Measurements from ENCODE around the gene OTUB2.

The OTUB2 gene

GRCh38 chr14:94045101-94045500 is 19.0 kb downstream of the OTUB2 start:
- no peak for TF ChIP-seq POLR2A (IDR thresholded peaks at IDR 0.05; ENCODE audit: low read depth, low read length)
- no peak for FAIRE-seq
- no peak for DNase-seq (ENCODE audit: insufficient read length, low spot score)

- DNase-seq (ENCODE audit: insufficient read length, low spot score): no peak
- no peak for TF ChIP-seq POLR2A (IDR thresholded peaks at IDR 0.05; ENCODE audit: low read depth, low read length)
- no peak for FAIRE-seq
Measured at GRCh38 chr14:94045563-94046345, 19.6 kb downstream of the OTUB2 start.

- FAIRE-seq: no peak
- DNase-seq (ENCODE audit: insufficient read length, low spot score): no peak
- TF ChIP-seq POLR2A (IDR thresholded peaks at IDR 0.05; ENCODE audit: low read depth, low read length): no peak
Measured at GRCh38 chr14:94046696-94047250, 20.6 kb downstream of the OTUB2 start.

GRCh38 chr14:94047581-94047980 is 21.4 kb downstream of the OTUB2 start:
- DNase-seq (ENCODE audit: insufficient read length, low spot score) (no peak), FAIRE-seq (no peak)
- TF ChIP-seq POLR2A (IDR thresholded peaks at IDR 0.05; ENCODE audit: low read depth, low read length): no peak

- no peak for TF ChIP-seq POLR2A (IDR thresholded peaks at IDR 0.05; ENCODE audit: low read depth, low read length)
- DNase-seq (ENCODE audit: insufficient read length, low spot score) (no peak), FAIRE-seq (no peak)
Measured at GRCh38 chr14:94048691-94049624, 22.8 kb downstream of the OTUB2 start.

- FAIRE-seq: no peak
- TF ChIP-seq POLR2A (IDR thresholded peaks at IDR 0.05; ENCODE audit: low read depth, low read length): no peak
- no peak for DNase-seq (ENCODE audit: insufficient read length, low spot score)
Measured at GRCh38 chr14:94049625-94050023, 23.5 kb downstream of the OTUB2 start.

GRCh38 chr14:94050231-94050880 is 24.2 kb downstream of the OTUB2 start:
- no peak for TF ChIP-seq POLR2A (IDR thresholded peaks at IDR 0.05; ENCODE audit: low read depth, low read length)
- no peak for DNase-seq (ENCODE audit: insufficient read length, low spot score)
- no peak for FAIRE-seq

- TF ChIP-seq POLR2A (IDR thresholded peaks at IDR 0.05; ENCODE audit: low read depth, low read length): no peak
- no peak for DNase-seq (ENCODE audit: insufficient read length, low spot score)
- no peak for FAIRE-seq
Measured at GRCh38 chr14:94051115-94051514, 25.0 kb downstream of the OTUB2 start.

GRCh38 chr14:94051779-94052178 is 25.6 kb downstream of the OTUB2 start:
- no peak for TF ChIP-seq POLR2A (IDR thresholded peaks at IDR 0.05; ENCODE audit: low read depth, low read length)
- FAIRE-seq (no peak), DNase-seq (ENCODE audit: insufficient read length, low spot score) (no peak)

- FAIRE-seq (no peak), DNase-seq (ENCODE audit: insufficient read length, low spot score) (no peak)
- TF ChIP-seq POLR2A (IDR thresholded peaks at IDR 0.05; ENCODE audit: low read depth, low read length): no peak
Measured at GRCh38 chr14:94052199-94052598, 26.1 kb downstream of the OTUB2 start.

- DNase-seq (ENCODE audit: insufficient read length, low spot score): no peak
- FAIRE-seq: no peak
- TF ChIP-seq POLR2A (IDR thresholded peaks at IDR 0.05; ENCODE audit: low read depth, low read length): no peak
Measured at GRCh38 chr14:94052662-94053061, 26.5 kb downstream of the OTUB2 start.

GRCh38 chr14:94054401-94054800 is 28.3 kb downstream of the OTUB2 start:
- no peak for TF ChIP-seq POLR2A (IDR thresholded peaks at IDR 0.05; ENCODE audit: low read depth, low read length)
- DNase-seq (ENCODE audit: insufficient read length, low spot score) (no peak), FAIRE-seq (no peak)

GRCh38 chr14:94054936-94055335 is 28.8 kb downstream of the OTUB2 start:
- TF ChIP-seq POLR2A (IDR thresholded peaks at IDR 0.05; ENCODE audit: low read depth, low read length): no peak
- FAIRE-seq (no peak), DNase-seq (ENCODE audit: insufficient read length, low spot score) (no peak)
